Omental fat pad (tissue), 4 donors: ENCODE measurements around the gene FBXL7. TPM values are rescaled to one million over a fixed set of nuclear protein-coding genes. Genes with fewer than 3 reads are reported as not detected.

Source experiments
- ATAC-seq: fragments of 150-250 bp; one replicate; pipeline ENCODE4 v1.9.1; 2016; ENCODE audit warnings: mild to moderate bottlenecking, moderate library complexity; ENCODE audit not compliant: low FRiP score
- DNase-seq: peaks from one replicate; pipeline ENCODE4 v3.0.0-alpha.2; 2019; ENCODE audit warnings: low spot score
- total RNA-seq, 4 donors: library from RNA; depleted of rRNA; stranded (reverse); fragments of >200 nt; gene quantifications; one replicate each; pipeline ENCODE4 v1.1.0, GENCODE V29; 2016
- TF ChIP-seq, protein P1 (sequence below), 3 donors: fragments of 450-650 bp; IDR thresholded peaks; one replicate each; pipeline ENCODE4 v1.5.1; 2016 to 2017; ENCODE audit warnings: antibody characterized with exemption in 3 of 3, mild to moderate bottlenecking in 3 of 3, moderate library complexity in 2 of 3

Gene FBXL7
- total RNA-seq, 4 donors from 2014 or later: 9.1 to 47.1 (median 17.1) TPM

DNA sequence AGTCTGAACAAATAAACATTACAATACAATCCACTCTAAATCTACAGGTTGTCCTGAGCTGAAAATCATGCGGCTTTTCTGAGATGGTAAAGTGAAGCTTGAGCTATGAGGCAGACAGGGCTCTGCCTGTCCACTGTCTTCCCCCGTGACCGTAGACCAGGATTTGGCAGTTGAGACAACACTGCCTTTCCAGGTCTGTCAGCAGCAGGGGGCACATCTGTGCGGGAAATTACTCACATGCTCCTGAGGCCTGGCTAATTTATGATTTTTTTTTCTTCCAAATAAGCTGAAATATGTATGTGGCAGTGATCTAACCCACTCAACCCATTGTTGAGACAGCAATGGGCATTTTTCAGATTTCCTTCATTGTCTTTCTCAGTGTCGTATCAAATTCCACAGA is 307.9 kb downstream of the FBXL7 start:
- TF ChIP-seq, protein P1, sequence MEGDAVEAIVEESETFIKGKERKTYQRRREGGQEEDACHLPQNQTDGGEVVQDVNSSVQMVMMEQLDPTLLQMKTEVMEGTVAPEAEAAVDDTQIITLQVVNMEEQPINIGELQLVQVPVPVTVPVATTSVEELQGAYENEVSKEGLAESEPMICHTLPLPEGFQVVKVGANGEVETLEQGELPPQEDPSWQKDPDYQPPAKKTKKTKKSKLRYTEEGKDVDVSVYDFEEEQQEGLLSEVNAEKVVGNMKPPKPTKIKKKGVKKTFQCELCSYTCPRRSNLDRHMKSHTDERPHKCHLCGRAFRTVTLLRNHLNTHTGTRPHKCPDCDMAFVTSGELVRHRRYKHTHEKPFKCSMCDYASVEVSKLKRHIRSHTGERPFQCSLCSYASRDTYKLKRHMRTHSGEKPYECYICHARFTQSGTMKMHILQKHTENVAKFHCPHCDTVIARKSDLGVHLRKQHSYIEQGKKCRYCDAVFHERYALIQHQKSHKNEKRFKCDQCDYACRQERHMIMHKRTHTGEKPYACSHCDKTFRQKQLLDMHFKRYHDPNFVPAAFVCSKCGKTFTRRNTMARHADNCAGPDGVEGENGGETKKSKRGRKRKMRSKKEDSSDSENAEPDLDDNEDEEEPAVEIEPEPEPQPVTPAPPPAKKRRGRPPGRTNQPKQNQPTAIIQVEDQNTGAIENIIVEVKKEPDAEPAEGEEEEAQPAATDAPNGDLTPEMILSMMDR (IDR thresholded peaks at IDR 0.05): no peak
- ATAC-seq: no peak
- DNase-seq: no peak

DNA sequence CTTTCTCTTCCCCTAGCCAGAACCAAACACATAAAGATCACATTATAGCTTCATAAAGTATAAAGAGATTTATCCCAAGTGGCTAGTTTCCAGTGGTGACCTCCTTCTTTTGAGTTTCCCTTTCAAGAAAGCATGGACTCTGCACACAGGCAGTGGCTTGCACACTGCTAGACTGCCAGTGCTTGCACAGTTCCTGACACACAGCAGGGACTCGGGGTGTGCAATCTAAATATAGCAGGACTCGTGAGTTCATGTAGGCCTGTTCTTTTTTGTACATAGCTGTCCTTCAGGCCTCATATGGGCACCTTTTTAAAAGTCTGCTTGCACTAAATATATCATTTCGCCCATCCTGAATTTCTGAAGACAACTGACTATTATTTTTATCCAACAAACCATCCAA is 308.6 kb downstream of the FBXL7 start:
- no peak for ATAC-seq

DNA sequence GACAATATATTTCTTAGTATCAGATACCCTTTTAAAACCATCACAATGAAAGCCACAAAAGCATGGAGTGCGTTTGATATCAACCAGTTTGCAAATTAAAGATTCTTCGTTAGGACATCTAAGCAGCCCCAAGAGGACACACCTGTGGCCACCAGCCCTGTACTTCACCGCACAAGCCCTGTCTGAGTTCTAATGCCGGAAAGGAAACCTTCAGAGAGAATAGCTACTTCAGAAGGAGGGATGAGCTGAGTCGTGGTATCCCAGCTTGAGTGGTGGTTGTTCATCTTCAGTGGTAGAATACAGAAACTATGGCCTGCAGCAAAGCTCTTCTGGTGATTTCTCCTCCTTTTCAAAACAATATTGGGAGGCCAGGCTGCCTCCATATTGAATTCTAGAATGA is 319.6 kb downstream of the FBXL7 start:
- TF ChIP-seq, protein P1 (IDR thresholded peaks at IDR 0.05): no peak
- DNase-seq: no peak
- ATAC-seq: no peak

More for the DNA sequence above, 308.6 kb downstream of the FBXL7 start:
- TF ChIP-seq, protein P1 (IDR thresholded peaks at IDR 0.05): no peak
- DNase-seq: no peak

DNA sequence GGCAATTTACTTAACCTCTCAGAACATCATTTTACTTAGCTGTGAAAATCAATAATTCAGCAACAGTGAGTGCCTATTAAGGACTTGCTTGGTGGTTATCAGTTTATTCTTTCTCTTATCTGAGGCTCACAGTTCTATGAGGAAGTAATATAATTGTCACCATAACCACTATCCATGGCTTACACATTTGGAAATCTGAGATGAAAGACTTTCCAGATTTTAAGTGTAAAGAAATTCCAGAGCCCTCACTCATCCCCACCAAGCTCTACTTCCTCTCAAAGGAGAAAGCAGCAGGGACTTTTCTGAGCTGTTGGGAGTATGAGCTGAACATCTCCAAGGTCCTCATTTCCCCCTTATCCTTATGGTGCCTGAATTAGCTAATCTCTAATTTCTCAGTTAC is 321.5 kb downstream of the FBXL7 start:
- DNase-seq (no peak), ATAC-seq (no peak)
- TF ChIP-seq, protein P1 (IDR thresholded peaks at IDR 0.05): no peak

DNA sequence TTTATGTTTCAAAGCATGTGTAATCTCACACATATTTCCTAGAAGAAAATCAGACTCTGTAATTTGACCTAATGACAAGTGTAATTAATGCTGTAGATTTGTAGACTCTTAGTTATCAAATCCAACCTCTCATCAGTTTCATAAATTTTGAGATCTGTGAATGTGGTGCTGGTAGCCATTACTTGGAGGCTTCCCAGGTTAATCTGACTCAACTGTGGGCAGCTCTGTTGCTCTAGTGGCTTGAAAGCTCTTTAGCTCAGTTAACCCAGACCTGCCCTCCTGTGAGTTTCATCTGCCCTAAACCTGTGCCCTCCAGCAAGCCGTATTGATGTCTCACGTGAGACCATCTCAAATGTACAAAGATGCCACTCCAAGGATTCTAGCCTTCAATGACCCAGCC is 323.4 kb downstream of the FBXL7 start:
- ATAC-seq (no peak), DNase-seq (no peak)
- TF ChIP-seq, protein P1 (IDR thresholded peaks at IDR 0.05): no peak

DNA sequence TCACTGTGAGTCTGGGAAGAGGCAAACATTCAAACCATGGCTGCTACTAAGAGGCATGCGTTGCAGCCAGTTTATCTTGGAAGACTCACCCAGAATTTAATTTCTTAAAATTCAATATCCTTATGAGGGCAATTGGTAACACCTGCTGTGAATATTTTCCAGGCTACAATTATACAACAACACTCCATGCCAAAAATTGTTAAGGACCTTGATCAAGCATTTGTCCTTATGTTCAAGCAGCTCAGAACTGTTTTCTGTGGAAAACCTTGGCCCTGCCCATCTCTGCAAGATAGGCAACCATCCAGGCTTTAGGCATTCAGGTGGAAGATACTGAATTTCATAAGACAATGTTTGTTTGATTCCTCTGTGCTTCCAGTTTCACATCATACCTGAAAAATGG is 327.8 kb downstream of the FBXL7 start:
- TF ChIP-seq, protein P1 (IDR thresholded peaks at IDR 0.05): no peak
- ATAC-seq (no peak), DNase-seq (no peak)

DNA sequence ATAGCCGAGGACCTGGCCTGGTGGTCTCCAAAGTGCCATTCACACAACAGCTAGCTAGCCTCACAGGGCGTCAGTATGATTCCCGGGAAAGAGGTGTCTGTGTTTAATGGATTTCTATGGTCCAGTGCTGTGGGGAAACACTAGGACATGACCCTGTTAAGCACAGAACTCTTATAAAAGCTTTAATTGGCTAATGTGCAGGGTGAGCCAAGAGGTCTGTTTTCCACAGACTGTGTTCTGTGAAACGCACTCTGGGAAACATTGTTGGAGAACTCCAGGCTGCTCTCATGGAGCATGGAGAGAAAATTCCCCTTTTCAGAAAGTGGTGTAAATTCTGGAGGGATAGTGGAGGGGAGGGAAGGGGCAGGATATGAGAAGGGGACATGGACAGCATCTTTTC is 331.4 kb downstream of the FBXL7 start:
- DNase-seq (no peak), ATAC-seq (no peak)
- TF ChIP-seq, protein P1 (IDR thresholded peaks at IDR 0.05): no peak
